Retina (tissue), 1 donor: ENCODE measurements around the gene PITPNM1.

ENCODE experiments used
- DNase-seq: peaks from one replicate; pipeline ENCODE4 v3.0.0-alpha.2; 2016

PITPNM1 gene

DNA sequence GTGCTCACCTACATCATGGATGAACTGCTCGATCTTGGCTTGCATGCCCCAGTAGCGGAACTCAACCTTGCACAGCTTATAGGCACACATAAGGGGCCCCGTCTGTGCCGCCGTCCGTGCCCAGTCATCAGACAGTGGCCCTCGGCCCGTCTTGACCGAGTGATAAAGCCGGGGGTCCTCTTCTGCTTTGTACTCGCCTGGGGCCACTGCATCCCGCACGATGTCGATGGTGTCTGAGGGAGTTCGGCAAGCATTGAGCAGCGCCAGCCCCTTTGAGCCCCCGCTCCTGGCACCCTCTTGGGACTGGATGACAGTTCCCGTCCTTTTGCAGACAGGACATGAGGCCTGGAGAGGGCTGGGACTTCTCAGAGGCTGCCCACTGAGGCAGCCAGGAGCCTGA lies 3.3 kb downstream of the PITPNM1 start:
- no peak for DNase-seq

DNA sequence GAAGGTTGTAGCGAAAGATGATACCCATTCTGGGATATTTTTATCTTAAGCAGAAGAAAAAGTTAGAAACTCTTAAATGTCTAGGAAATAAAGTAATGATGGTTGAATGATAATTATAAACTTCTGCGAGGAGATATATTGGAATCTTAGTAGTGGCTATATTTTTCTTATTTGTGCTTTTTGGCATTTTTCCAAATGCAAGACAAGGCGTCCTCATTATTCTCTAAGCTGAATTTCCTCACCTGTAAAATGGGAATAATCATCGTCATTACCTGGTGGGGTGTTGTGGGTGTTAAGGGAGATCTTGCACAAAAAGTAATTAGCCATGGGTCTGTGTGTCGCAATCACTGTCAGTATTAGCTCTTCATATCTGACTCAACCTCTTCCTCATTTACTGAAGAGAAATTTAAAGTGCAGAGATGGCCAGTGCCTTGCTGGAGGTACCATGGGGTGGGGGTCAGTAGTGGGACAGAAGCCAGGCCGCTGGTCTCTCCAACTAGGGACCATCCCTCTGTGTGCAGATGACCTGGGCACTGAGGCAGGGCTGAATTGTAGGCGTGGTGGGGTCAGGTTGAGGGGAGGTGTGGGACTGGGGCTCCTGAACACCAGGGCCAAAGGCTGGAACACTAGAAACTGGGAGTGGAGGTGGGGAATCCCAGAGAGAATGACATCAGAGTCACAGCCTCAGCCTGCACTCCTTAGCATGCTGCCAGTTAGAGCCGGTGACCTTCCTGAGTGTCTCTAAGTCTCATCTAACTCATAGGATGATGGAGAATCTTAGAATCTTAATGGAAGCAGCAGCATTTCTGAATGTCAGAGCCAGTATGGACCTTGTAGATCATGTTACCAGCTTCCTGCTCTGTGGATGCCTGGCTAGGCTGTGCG lies 4.1 kb downstream of the PITPNM1 start:
- no peak for DNase-seq

DNA sequence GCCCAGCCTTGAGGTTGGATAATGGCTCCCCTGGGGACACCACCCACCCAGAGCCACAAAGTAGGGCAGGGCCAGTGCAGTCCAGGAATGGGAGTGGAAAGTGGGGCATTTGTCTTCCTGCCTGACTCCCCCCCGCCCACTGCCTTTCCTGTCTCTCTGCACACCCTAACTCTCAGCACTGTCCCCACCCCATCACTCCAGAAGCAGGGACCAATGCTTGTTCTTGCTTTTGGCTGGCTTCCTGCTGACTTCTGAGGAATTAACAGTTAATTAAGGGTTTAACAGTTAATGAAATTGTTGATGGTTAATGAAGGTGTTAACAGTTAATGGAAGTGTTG lies 4.7 kb downstream of the PITPNM1 start:
- no peak for DNase-seq

DNA sequence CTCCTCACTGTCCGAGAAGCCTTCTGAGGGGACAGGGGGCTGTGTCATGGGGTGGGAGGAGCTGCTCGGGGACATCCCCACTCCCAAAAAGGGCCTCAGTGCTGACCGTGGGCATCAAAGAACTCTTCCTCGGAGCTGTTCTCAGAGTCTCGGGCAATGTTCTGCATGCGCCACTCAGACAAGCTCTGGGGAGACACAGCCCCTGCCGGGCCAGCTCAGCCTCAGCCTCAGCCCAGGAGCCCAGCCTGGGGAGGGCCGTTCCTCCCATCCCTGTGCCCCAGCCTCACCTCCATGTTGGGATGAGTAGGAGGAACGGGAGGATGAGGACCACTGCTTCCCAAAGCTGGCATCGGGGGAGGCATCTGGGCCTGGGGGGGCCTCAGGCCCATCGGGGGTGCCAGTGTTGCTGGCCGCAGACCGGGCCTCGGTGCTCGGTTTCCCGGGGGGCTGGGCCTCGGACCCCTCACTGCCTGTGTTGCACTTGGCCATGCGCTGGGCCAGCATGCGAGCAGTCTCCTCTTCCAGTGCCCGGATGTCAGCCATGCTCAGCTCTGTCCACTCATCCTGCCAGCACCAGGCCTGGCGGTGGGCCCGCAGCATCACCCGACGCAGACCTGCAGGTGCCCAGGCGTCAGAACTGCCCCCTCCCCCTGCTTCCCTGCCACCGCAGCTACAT lies 5.2 kb downstream of the PITPNM1 start:
- DNase-seq = no peak

DNA sequence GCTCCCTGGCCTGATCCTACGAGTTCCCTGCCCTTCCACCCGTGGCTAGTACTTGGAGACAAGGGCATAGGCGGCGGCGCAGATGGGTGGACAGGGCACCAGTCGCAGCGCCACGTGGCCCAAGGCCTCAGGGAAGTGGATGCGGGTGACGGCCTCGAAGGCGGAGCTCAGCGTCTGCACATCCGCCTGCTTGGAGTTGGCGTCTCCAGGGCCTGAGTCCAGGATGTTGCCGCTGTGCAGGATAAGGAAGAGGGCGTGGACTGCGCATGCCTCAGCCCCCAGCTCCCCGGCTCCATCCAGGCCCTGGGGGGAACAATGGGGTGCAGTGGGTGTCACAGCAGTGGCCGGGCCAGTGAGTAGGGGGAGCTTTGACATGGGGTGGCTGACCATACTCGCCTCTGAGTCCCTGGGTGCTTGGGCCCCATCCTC lies 6.6 kb downstream of the PITPNM1 start:
- DNase-seq = no peak

DNA sequence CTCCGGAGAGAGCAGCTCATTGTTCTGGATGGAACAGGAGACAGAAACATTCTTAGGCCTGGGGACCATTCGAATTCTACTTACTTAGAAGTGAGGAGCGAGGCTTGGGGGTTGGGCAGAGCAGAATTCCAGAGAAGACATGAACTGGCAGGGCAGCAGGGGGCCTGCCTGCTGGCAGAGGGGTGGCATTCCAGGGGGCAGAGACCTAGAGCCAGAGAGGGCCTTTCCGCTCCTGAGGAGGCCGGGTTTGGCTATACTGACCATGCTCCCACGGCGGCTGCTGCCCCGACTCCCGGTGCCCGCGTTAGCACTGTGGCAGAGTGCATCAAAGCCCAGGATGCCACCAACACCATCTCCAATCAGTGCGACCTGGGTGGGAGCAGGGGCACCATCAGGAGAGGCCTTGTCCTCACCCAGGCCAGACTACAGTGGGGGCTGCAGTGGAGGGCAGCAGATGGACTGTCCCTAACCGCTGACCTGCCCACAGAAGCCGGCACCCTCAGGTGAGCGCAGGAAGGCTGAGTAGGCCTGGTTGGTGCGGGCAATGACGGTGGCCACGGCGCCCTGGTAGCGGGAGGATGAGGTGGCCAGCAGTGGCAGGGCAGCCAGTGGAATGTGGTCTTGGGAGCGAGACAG lies 7.4 kb downstream of the PITPNM1 start:
- DNase-seq = no peak

DNA sequence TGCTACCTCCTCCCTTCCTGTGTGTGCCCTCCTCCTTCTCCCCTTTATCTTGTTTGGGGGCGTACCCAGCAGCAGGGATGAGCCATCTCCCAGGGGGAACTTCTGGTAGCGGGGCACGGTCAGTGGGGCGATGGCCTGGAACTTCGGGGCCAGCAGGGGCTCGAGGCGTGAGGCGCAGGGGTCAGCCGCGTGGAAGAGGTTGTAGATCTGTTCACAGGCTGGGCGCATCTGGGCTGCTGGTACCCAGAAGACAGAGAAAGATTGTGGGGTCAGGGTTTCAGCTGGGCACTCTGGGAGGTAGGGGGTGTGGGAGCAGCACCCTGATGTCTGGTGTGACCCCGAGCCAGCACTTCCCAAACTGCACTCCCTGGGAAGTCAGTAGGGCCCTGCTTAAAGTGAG lies 9.1 kb downstream of the PITPNM1 start:
- no peak for DNase-seq

DNA sequence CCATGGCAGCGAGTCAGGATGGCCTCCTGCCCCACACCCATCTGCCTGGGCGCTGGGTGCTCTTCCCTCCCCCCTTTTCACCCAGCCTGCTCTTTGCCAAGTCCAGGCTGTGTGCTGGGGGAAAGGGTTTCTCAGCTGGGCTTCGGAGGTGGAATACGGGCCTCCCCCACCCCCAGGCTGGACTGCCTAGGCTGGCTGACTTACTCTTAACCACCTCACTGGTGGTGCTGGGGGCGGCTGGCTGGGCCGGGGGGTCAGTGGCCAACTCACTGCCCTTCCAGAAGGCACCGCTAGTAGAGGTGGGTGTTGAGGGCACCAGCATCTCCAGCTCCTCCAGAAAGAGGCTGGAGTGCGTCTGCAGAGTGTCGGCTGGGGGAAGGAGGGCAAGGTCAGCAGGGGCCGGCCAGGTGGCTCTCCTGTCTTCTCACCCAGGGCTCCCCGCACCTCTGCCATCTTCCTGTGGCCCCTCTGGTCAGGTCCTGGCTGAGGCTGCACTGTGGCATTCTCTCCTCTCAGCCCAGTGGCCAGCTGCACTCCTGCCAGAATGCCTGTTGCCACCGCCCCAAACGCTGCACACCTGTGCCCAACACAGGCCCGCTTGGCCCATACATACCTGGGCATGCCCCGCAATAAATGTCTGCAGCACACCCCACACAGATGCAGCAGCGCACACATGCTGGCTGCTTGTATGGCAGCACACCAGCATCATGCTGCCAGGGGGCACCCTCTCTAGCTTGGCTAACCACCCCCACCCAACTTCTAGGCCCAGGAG lies 9.7 kb downstream of the PITPNM1 start:
- no peak for DNase-seq

DNA sequence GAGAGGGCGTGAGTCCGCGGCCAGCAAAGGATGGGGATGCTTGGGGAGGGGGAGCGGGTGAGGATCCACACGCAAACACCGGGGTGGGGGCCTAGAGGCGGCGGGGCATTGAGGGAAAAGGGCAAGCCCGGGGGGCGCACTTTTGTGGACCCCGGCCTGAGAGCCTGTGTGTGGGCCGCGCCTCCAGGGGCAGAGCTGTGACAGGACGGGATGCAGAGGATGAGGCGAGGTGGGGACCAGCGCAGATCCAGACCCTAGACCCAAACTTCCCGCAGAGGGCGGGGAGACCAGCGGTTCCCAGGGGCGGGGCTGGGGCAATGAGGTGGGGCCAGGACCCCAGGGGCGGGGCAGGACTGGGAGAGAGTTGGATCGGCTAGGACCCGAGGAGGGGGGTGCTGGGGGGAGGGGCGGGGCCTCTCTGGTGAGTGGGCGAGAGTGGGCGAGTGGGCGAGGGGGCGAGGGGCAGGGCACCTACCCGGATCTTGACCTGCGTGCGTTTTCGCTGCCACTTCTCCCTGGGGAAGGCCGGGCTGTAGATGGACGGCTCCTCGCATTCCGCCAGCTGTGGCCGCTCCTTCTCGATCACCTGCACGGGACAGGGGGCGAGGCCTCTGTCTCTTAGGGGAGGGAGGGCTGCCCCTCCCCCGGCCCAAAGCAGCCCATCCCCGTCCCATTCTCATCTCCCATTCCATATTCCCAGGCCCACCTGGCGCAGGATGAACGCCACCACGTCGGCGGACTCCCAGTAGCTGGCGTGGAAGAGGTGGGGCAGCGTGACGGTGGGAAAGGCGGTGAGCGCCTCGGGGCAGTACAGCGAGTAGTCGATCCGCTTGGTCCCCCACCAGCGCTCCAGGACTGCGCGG lies 10.6 kb downstream of the PITPNM1 start:
- DNase-seq = no peak

DNA sequence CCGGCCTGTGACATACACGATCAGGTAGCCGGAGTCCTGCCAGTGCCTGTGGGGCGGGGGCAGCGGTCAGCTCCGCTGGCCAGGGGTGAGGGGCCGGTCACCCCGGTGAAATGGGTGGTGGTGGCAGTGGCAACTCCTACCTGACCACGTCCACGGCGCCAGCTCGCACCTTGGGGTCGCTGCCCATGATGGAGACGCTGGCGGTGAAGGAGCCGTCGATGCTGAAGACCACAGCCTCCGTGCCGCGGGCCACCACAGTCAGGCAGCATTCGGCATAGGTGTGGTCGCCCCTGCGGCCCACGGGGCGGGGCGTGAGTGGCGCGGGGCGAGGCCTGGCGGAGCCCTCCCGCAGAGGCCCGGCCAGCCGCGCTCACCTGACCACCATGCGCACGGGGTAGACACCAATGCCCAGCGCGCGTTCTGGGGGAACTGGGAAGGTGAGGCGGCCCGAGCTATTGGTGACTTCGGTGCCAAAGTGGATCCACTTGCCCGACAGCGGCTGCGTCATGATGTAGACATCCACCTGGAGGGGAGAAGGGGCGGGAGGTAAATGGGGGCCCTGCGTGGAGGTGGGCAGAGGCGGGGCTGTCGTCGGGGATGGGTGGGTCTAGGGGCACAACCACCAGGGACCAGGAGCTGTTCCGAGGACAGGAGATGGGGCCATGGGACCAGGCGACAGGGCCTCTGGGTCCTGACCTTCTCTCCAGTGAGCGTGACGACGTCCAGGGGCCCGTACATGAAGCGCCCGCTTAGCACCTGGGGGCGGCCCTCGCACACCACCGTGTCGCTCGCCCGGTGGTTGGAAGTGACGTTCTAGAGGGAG lies 11.4 kb downstream of the PITPNM1 start:
- DNase-seq = no peak

DNA sequence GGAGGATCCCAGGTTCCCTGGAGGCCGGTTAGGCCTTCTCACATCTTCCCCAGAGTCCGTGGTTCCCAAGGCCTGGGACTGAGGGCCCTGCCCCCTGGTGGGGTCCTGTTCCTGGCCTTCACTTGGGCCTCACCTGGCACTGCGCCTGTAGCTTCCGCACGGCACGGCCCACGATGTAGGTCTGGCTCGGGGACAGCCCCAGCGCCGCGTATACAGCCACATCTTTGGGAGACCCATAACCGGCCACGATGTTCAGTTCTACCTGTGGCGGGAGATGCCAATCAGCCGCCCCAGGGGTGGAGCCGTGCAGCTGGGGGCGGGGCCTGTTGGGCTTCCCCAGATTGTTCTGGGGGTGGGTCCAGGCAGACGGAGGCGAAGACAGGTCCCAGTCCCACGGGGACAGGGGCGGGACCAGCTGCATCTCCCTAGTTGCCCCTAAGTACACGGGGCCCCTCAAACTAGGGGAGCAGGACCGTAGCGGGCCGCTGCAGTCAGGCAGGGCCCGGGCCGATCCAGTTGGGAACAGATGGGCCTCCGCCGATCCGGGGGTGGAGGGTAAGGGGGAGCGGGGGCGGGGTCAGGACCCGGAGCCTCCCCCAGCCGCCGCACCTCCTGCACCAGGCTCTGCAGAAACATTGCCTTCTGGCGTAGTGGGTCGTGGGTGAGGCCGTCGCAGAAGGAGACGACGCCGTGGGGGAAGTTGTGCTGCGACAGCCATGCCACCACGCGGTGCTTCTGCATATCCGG lies 12.2 kb downstream of the PITPNM1 start:
- DNase-seq = no peak

DNA sequence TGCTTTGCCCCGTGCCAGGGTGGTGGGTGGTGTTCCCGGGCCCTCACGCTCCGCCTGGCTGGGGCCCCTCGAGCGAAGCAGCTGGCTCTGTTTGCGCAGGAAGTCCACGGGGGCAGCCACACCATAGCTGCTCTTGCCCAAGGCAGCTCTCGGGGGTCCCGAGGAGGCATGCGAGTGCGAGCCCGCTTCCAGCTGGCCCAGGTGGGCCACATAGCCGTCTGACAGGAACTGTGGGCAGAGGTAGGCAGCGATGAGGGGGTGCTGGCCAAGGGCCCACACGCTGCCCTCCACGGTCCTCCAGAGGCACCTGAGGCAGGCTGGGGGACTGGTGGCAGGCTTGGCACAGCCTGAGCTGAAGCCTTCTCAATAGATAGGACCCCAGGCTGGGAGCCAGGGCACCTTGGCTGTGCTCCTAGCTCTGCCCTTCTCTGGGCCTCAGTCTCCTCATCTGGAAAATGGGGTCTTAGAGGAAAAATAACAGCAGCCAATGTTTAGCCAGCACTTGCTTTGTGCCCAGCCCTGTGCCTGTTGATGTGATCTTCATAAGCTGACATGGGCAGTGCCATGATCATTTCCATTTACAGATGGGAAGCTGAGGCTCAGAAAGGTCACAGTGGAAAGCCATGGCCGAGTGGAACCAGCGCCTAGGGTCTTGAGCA lies 13.0 kb downstream of the PITPNM1 start:
- no peak for DNase-seq

DNA sequence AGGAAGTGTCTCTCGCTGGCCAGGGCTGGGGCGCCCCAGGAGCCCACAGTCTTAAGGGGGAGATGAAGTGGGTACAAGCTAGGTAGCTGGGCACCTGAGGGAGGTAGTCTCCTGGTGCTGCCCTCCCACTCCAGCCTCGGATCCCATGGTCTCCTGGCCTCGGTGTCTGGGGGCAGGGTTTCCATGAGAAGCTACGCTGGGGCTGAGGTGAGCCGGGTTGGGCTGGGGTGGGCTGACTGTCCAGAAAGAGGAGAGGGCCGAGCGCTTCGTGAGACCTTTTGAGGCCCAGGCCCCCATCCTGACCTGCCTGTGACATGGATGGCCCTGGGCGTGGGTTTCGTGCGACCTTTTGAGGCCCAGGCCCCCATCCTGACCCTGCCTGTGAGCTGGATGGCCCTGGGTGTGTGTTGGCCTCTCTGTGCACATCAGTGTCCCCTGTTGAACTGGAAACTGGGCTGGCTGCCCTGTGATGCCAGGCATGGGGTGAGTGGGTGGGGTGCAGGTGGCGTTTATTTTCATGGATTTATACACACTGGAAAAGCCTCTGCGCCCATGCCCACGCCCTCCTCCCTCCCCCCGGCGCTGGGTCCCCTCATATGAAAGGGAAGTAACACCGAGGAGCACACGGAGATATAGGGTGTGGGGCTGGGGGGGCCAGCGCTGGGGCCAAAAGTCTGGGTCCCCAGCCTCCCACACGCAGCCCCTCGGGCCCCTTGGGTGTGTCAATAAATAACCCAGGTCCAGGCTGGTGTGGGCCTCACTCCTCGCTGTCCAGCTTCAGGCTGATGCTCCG lies 13.7 kb downstream of the PITPNM1 start:
- no peak for DNase-seq

DNA sequence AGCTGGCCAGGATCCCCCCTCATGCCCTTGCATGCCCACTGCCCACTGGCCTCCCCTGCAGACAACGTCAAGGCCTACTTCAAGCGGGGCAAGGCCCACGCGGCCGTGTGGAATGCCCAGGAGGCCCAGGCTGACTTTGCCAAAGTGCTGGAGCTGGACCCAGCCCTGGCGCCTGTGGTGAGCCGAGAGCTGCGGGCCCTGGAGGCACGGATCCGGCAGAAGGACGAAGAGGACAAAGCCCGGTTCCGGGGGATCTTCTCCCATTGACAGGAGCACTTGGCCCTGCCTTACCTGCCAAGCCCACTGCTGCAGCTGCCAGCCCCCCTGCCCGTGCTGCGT lies 14.5 kb downstream of the PITPNM1 start:
- peak; percentile 35 for DNase-seq

DNA sequence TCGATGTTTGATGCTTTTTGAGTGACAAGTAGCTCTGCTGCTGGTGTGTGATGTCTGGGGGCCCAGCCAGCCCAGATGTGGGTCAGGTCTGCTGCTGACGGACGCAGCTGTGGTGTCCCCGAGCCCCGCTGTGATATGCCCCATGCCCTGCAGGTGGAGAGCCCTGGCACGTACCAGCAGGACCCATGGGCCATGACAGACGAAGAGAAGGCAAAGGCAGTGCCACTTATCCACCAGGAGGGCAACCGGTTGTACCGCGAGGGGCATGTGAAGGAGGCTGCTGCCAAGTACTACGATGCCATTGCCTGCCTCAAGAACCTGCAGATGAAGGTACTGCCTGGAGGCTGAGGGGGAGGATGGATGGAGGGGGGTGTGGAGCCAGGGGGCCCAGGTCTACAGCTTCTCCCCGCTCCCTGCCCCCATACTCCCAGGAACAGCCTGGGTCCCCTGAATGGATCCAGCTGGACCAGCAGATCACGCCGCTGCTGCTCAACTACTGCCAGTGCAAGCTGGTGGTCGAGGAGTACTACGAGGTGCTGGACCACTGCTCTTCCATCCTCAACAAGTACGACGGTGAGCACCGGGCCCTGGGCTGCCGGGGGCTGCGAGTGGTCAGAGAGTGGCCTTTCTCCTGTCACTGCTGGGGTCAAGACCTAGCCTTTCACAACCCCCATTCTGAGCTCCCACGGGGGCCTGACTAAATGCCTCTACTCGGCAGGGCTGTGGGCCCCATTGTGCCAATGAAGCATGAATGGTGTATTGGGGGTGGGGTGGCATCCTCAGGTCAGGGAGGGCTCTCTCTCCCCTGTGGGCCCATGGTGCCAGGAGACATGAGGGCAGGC lies 15.1 kb downstream of the PITPNM1 start:
- peak; percentile 23 for DNase-seq

DNA sequence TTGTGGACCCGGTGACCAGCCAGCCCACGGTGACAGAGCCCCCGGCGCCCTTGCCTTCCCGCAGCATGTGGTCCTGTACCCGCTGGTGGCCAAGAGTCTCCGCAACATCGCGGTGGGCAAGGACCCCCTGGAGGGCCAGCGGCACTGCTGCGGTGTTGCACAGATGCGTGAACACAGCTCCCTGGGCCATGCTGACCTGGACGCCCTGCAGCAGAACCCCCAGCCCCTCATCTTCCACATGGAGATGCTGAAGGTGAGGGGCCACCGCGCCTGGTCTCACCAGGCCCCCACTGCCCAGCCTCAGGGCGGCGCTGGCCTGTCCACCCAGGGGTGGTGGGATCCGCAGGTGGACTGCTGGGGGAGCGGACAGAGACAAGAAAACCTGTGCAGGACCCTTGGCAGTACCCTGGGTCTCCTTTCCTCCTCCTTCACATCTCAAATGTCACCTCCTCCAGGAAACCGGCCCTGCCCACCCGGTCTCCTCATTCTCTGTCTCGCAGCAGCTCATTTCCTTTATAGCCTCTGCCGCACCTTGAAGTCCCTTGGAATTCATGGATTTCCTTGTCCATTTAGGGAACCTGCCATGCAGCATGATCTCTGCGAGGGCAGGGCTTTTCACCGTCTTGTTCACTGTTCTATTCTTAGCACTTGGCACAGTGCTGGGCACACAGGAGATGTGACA lies 15.8 kb downstream of the PITPNM1 start:
- no peak for DNase-seq

DNA sequence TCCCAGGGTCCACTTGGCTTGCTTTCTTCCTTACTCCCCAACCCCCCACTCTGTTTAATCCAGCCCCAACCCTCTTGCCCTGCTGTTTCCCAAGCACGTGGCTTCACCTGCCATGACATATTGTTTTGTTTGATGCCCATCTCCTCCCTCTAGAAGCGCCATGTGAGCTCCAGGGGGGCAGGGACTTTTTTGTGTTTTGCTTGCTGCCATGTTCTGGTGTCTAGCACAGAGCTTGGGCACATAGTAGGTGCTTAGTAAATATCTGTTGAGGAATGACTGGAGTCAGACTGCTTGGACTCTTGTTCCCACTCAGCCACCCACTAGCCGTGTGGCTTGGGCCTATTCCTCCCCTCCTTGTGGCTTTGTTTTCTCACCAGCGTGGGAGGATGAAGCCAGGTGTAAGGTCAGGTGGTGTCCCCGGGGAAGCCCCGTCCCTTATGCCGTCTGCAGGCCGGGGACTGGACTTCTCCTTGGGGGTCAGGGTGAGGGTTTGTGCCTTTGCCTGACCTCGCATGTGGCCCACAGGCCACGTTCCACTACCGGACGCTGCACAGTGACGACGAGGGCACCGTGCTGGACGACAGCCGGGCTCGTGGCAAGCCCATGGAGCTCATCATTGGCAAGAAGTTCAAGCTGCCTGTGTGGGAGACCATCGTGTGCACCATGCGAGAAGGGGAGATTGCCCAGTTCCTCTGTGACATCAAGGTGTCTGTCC lies 18.5 kb downstream of the PITPNM1 start:
- no peak for DNase-seq
